Loucy (cell line): Measurements from ENCODE around the gene RSAD1.

ENCODE experiments used
- CTCF ChIP-seq: fragments of 200-600 bp; sonication (generic); conservative IDR thresholded peaks from 2 replicates; pipeline ENCODE4 v1.5.1; 2014; ENCODE audit warnings: mild to moderate bottlenecking, antibody characterized with exemption, low read length
- EZH2phosphoT487 ChIP-seq: fragments of 200-600 bp; IDR thresholded peaks from 2 replicates; pipeline ENCODE4 v1.6.1; 2018; ENCODE audit warnings: antibody characterized with exemption, mild to moderate bottlenecking, moderate library complexity, borderline replicate concordance

GRCh38 chr17:50479522-50480141 is 972 bp downstream of the RSAD1 start:
- TF ChIP-seq CTCF (peak; percentile 69), EZH2phosphoT487 (no peak)
